ENCODE data around the gene PLEKHA8.

PLEKHA8 gene

DNA sequence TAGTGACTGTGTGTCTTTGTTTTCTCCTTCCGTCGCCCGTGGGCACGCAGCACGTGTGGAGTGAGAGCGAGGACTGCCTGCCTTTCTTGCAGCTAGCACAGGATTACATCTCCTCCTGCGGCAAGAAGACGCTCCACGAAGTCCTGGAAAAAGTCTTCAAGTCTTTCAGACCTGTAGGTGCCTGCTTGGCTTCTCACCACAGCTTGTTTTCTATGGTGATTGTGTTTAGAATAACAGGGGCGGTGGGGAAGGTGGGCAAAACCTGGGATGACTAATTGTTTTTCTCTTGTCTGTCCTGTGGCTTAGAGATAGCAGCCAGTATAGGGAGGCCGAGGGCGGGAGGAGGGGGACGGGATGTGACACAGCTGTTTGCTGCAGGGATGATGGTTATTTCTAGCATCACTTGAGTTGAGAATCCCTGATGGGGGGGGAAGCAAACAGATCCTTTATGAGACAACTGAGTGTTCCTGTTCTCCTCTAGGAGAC lies 118.0 kb downstream of the PLEKHA8 start:
- no peak for DNase-seq (ENCODE audit: low read depth)

DNA sequence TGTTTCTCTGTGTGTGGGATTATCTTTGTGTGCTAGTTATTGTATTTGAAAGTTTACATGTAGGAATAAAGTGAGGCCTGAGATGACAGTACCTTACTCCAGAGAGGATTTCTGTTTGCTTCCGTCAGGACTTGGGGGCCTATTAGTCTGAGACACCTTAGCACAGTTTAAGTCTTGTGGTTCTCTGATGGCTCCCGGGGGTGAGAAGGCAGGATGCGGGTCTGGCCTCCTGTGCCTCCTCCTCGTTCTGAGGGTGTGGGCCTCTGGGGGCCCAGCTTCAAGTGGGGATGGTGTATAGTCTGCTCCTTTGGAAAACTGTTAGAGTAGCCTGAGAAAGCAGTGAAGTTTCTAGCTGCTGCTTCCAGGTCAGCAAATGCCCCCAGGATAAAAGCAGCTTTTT lies 119.0 kb downstream of the PLEKHA8 start:
- no peak for DNase-seq (ENCODE audit: low read depth)

DNA sequence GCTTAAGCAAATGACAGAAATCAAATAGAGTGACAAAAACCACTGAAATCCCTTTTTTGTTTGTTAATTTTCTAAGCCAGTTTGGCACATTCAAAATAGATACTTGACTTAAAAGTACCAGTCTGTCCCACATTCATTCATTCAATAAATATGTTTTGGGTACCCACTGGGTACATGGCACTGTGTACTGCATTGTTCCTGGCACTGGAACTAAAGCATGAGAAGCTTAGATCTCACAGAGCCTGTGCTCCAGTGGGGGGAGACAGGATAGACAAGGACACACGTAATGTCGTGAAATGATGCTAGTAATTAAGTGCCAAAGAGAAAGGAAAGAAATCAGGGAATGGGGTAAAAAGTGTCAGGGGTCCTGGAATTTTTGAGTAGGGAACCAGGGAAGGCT lies 119.6 kb downstream of the PLEKHA8 start:
- no peak for DNase-seq (ENCODE audit: low read depth)

GRCh38 chr7:30148426-30148825 lies 120.2 kb downstream of the PLEKHA8 start:
- DNase-seq (ENCODE audit: low read depth) = no peak

DNA sequence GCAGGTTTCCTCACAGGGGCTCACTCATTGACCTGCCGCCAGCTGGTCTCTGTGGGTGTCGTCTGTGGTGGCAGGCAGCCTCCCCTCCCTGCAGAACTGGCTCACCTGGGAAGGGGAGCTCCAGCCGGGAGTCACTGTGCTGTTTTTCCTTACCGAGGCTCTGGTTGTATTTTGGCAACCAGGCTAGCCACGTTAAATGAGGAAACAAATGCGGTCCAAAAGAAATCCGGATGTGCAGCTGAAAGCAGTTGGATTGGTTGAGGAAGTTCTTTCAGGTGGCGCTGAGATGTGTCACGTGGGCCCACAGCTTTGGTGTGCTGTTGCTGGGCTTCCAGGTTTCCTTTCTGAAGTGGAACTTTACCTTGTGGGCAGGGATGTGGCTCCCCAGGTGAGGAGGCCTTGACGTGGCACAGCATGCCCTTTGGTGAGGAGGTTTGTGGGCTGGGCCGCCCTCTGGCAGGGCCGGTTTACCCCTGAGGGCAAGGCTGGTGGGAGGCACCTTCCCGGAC lies 120.8 kb downstream of the PLEKHA8 start:
- no peak for DNase-seq (ENCODE audit: low read depth)

- DNase-seq (ENCODE audit: low read depth) = no peak
Measured at GRCh38 chr7:30149640-30150272, 121.5 kb downstream of the PLEKHA8 start.

DNA sequence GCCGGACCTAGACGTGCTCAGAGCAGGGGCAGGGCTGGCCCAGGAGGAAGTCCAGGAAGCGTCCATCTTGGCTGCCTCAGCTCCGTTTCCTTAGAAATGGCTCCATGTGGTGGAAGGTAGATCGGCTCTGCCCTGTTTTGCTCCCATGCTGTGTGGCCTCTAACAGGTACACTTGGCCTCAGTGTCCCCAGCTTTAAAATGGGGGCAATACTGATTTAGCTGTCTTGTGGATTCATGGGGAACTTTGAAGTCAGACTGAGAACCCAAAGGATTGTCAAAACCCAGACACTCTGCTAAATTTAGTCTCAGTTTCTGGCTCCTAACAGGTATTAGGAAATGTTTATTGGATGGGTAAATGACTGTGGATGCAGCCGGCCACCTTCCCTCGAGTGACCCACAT lies 122.5 kb downstream of the PLEKHA8 start:
- no peak for DNase-seq (ENCODE audit: low read depth)

GRCh38 chr7:30154111-30154587 lies 125.9 kb downstream of the PLEKHA8 start:
- no peak for DNase-seq (ENCODE audit: low read depth)

DNA sequence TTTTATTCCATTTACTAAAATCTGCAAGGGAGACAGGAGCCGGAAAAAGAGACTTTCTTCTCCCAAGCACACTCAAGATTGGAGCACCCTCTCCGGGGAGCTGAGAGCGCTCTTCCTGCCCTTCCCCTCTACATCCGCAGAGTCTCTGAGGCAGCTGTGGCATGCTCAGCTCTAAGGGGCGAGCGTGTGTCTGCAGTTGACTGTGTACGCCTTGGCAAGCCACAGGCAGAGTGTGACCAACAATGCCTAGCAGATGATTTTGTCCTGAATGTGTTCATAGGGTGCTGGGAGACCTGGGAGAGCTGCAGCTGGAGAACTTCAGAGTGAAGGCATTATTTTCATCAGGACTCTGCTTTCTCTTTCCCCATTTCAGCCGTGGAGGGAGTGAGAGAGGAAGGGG lies 127.3 kb downstream of the PLEKHA8 start:
- DNase-seq (ENCODE audit: low read depth) = no peak

DNA sequence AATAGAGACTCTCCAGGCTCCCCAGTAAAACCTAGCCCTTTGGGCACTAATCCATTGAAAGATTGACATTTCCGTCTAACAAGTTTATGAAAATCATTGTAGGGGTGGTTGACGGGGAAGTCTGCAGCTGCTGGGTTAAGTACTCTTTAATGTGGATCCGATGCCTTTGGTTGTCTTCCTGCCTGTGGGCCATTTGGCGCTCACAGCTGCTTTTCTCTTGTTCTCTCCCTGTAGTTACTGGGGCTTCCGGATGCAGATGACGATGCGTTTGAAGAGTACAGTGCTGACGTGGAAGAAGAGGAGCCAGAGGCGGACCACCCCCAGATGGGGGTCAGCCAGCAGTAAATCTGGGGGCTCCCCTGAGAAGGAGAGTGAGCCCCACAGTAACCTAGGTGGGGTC lies 129.0 kb downstream of the PLEKHA8 start:
- no peak for DNase-seq (ENCODE audit: low read depth)

DNA sequence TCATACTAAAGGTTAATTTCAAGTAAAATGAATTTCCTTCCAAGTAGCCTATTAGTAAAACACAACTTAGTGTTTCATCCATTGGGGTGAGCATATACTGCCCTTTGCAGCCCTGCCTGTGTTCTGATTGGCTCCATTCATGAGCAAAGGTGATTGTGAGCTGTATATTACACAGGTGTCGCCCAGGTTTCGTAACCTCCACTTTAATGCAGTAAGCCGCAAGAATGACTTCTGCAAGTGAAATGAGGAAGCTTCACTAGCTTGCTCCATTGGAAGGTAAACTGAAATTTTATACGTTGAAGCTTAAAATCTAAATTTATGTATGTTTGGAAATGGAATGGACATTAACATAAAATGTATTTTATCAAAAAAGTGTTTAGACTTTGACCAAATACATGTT lies 131.0 kb downstream of the PLEKHA8 start:
- no peak for DNase-seq (ENCODE audit: low read depth)

DNA sequence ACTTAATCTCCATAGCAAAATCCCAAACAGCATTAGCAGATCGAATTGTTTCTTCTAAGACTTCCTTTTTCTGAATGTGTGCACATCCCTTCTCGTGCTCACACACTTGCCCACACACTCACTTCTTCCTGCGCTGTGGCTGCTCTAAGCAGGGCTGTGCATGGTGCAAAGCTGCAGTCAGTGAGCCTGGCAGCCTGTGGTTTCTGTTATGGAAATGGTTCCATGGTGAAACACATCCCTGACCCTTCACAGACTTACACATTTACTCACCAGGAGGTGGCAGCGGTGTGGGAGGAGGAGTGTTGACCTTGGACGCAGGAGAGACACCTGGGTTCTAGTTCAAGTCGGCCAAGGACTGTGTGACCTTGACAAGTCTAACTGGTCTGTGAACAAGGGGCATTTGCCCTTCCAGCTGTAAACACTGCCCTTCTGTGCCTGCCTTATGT lies 131.5 kb downstream of the PLEKHA8 start:
- no peak for DNase-seq (ENCODE audit: low read depth)

- no peak for DNase-seq (ENCODE audit: low read depth)
Measured at GRCh38 chr7:30160329-30160728, 132.1 kb downstream of the PLEKHA8 start.

DNA sequence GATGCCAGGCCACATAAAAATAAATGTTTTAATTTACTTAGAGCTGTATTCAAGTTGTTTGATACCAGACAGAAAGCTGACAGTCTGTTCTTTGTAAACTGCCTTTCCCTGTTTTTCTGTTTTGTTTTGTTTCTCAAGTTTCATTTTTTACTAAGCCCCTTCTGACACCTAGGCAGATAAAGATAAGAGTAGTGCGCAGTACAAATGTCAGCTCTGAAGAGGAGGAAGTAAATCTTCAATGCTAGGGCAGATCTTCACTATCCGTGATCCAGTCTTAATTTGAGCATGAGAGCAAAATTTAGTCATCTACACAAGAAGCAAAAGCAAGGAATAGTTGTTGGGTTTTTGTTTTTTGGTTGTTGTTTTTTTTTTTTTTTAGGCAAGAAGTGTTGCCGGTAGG lies 133.9 kb downstream of the PLEKHA8 start:
- DNase-seq (ENCODE audit: low read depth) = no peak

DNA sequence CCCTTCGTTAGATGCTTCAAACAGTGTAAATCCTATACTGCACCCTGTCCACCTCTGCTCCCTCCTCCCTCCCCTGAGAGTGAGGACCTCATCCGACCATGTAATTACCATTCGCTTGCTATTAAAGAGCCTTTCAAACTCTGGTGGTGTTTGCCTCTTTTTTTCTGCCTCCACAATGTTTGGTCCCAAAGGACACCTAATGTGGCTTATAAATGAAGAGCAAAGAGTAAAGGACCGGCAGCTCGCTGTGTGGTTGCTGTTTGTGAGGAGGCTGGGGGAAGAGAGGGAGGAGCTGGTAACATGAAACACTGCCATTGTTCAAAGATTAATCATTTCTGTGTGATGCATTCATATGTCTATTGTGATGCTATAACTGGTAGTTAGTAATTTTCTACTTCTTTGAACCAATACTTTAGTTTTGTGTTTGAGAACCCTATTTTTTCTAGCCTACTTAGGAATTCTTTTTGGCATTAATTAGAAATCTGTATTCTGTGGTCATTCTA lies 134.5 kb downstream of the PLEKHA8 start:
- no peak for DNase-seq (ENCODE audit: low read depth)

DNA sequence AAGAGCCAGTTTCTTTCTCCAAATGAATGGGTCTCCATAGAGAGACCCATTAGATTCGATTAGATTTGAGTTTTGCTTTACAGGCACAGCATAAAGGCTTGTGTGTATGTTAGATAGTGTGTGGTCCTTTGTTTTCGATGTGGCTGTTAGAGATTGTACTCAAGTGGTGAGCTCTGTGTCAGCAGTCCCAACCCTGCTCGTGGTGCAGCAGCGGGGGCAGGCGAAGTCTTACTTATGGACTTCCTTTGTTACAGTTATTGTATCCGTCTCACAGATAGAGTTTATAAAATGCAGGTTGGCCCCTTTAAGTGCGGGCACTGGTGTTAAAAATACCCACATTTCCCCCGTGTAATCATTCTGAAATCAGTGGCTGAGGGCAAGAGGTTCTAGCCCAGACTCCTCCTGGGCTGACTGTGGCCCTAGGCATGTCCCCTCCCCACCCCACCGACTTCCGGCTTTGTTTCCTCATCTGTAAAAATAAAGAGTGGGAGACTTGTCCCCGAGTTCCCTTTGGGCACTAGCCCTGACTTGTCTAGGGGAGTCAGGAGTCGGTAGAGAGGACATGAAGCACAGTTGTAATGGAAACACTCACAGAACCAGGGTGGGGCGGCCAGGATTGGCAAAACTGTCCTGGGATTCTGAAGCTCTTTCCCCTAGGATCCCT lies 135.2 kb downstream of the PLEKHA8 start:
- no peak for DNase-seq (ENCODE audit: low read depth)

DNA sequence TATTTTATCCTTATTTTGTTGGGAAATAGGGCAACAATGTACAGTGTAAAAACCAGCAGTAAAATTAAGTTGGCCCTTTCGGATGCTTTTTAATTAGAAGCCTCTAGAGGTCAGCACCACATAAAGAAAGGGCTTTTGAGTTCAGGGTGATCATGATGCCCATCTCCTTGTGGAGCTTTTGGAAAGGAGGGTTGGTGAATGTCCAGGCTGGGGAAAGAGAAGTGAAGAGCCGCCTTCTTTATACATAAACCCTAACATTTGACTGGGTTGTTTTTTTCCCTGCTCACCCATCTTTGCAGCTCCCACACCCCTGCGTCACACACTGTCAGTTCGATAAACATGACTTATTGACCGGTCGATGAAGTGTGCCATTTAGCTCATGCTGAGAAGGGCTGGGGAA lies 136.4 kb downstream of the PLEKHA8 start:
- no peak for DNase-seq (ENCODE audit: low read depth)

GRCh38 chr7:30165590-30165989 lies 137.4 kb downstream of the PLEKHA8 start:
- DNase-seq (ENCODE audit: low read depth) = no peak

DNA sequence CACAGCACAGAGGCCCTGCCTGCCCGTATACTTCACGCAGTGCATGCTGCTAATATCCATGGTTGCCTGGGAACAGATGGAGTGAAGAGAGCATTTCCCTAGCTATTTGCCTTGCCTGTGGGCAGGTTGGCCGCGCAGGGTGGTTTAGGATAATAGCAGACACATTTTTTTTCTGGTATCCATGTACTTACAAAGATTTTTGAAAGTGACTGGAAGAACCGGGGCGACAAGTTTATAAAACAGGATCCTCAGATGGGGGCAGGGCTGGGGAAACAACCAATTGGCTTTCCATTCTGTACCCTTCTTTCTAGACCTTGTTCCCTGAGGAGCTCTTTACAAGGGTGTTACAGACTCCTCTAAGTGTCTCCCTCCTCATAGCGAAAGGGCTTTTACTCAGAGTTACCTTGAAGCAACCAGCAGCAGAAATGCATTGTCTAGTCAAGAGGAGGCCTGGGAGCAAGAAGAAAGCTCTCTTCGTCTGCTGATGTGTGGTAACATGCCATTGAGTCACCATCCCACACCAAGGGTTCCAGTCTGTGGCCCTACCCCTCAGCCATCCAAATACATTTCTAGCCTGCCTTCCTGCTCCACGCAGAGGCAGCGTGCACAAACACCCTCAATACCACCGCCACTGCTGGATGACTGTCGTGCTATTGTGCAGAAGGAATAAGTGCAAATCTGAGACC lies 138.1 kb downstream of the PLEKHA8 start:
- DNase-seq (ENCODE audit: low read depth) = no peak

- no peak for DNase-seq (ENCODE audit: low read depth)
Measured at GRCh38 chr7:30166841-30167235, 138.6 kb downstream of the PLEKHA8 start.

DNA sequence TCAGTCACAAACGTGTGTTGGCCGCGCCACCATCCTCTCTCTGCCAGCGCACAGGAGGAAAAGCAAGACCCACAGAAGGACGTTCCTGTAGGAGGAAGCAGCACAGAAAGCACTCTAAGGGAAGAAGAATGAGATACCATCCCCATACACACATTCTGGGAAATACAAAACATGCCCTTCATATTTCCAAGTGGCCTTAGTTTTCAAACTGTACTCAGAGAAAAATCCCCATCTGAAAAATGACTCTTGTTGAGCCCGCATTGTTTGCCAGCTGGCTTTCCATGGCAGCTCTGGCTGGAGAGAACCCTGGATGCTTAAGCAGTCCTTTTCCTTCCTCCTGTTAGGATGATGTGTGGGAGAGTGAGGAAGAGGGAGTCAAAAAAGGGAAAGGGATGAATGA lies 139.7 kb downstream of the PLEKHA8 start:
- no peak for DNase-seq (ENCODE audit: low read depth)

GRCh38 chr7:30168835-30169573 lies 140.8 kb downstream of the PLEKHA8 start:
- no peak for DNase-seq (ENCODE audit: low read depth)
